IMR-90 (cell line): ENCODE measurements around the gene FMN2. TPM values are rescaled to one million over a fixed set of nuclear protein-coding genes. Genes with fewer than 3 reads are reported as not detected.

Experiments used
- ATAC-seq: fragments of 200-7000 bp; cut with Tn5 transposase; 2 replicates; pipeline ENCODE4 v1.9.1; 2020; ENCODE audit warnings: low read depth, mild to moderate bottlenecking, moderate library complexity
- BruUV-seq: library from RNA; stranded (reverse); fragments of 400-500 nt; replicated peaks from 2 replicates; lab custom pipeline; 2021; lab: Mats Ljungman, UMichigan
- CTCF ChIA-PET: fragments of 300-600 bp; formaldehyde crosslinking; extraction: SDS; loops from one replicate; lab custom pipeline; 2021; ENCODE audit warnings: antibody characterized with exemption; lab: Yijun Ruan, JAX
- POLR2A ChIA-PET: fragments of 300-600 bp; sonication (Branson Sonifier 250); formaldehyde crosslinking; loops from one replicate; lab custom pipeline; 2022; ENCODE audit warnings: antibody characterized with exemption; ENCODE audit not compliant: unreplicated experiment; lab: Charles Lee
- DNase-seq: peaks from one replicate; pipeline ENCODE4 v3.0.0; 2013
- H2AFZ ChIP-seq: replicated peaks from 2 replicates; pipeline ENCODE3; 2013; ENCODE audit warnings: low read length, mild to moderate bottlenecking; ENCODE audit not compliant: poor library complexity
- H2AK5ac ChIP-seq: 2 replicates; pipeline ENCODE4 v1.6.1; 2013; ENCODE audit warnings: low read depth, low read length, inconsistent platforms
- H2AK9ac ChIP-seq: replicated peaks from 2 replicates; pipeline ENCODE3; 2013; ENCODE audit warnings: mild to moderate bottlenecking, low read depth, low read length, moderate library complexity; ENCODE audit not compliant: poor library complexity
- H2BK120ac ChIP-seq: 2 replicates; pipeline ENCODE4 v1.6.1; 2013; ENCODE audit warnings: low read depth, low read length, inconsistent platforms
- H2BK15ac ChIP-seq: 3 replicates; pipeline ENCODE4 v1.6.1; 2013; ENCODE audit warnings: low read depth, low read length, inconsistent platforms
- H2BK20ac ChIP-seq: 2 replicates; pipeline ENCODE4 v1.6.1; 2013; ENCODE audit warnings: low read depth, mild to moderate bottlenecking, inconsistent platforms, low read length, moderate library complexity
- H2BK5ac ChIP-seq: 2 replicates; pipeline ENCODE4 v1.6.1; 2013; ENCODE audit warnings: mild to moderate bottlenecking, low read depth, low read length, inconsistent platforms; ENCODE audit not compliant: poor library complexity, severe bottlenecking
- H3K14ac ChIP-seq: replicated peaks from 2 replicates; pipeline ENCODE4 v1.6.1; 2013; ENCODE audit warnings: low read depth, low read length, inconsistent platforms
- H3K18ac ChIP-seq: 2 replicates; pipeline ENCODE4 v1.6.1; 2013; ENCODE audit warnings: low read depth, low read length, control low read depth
- H3K23ac ChIP-seq: 2 replicates; pipeline ENCODE4 v1.6.1; 2013; ENCODE audit warnings: low read depth, low read length, inconsistent platforms
- H3K27ac ChIP-seq: 2 replicates; pipeline ENCODE4 v1.5.1; 2013; ENCODE audit warnings: mild to moderate bottlenecking, control low read depth, low read length; ENCODE audit not compliant: insufficient read depth
- H3K27me3 ChIP-seq: 2 replicates; pipeline ENCODE4 v1.6.1; 2013; ENCODE audit warnings: low read length; ENCODE audit not compliant: control insufficient read depth, insufficient read depth
- H3K36me3 ChIP-seq: 2 replicates; pipeline ENCODE4 v1.6.1; 2013; ENCODE audit warnings: low read length, mixed read lengths; ENCODE audit not compliant: control insufficient read depth, insufficient read depth
- H3K4ac ChIP-seq: 2 replicates; pipeline ENCODE4 v1.6.1; 2013; ENCODE audit warnings: low read depth, low read length, inconsistent platforms
- H3K4me1 ChIP-seq: 2 replicates; pipeline ENCODE4 v1.6.1; 2013; ENCODE audit warnings: low read length, mixed read lengths; ENCODE audit not compliant: control insufficient read depth, insufficient read depth
- H3K4me2 ChIP-seq: 2 replicates; pipeline ENCODE4 v1.6.1; 2013; ENCODE audit warnings: low read depth, mild to moderate bottlenecking, control low read depth, low read length, moderate library complexity
- H3K4me3 ChIP-seq: 2 replicates; pipeline ENCODE4 v1.5.1; 2013; ENCODE audit warnings: low read depth, mild to moderate bottlenecking, control low read depth, low read length, moderate library complexity; ENCODE audit not compliant: insufficient read depth
- H3K56ac ChIP-seq: 2 replicates; pipeline ENCODE4 v1.6.1; 2013; ENCODE audit warnings: low read length, inconsistent platforms; ENCODE audit not compliant: insufficient read depth; ENCODE audit errors: extremely low read depth
- H3K79me1 ChIP-seq, 2 experiments: 2 replicates each; pipeline ENCODE4 v1.6.1; 2013; ENCODE audit warnings: low read length in 2 of 2, inconsistent platforms in 1 of 2, low read depth in 1 of 2
- H3K9ac ChIP-seq: 2 replicates; pipeline ENCODE4 v1.6.1; 2013; ENCODE audit warnings: low read depth, low read length, control low read depth
- H3K9me1 ChIP-seq: 2 replicates; pipeline ENCODE4 v1.6.1; 2013; ENCODE audit warnings: low read length, inconsistent platforms; ENCODE audit not compliant: insufficient read depth
- H3K9me3 ChIP-seq: 2 replicates; pipeline ENCODE4 v1.6.1; 2013; ENCODE audit warnings: low read length; ENCODE audit not compliant: control insufficient read depth, insufficient read depth
- H4K20me1 ChIP-seq: 2 replicates; pipeline ENCODE4 v1.6.1; 2013; ENCODE audit warnings: low read length, inconsistent platforms; ENCODE audit not compliant: insufficient read depth
- H4K5ac ChIP-seq: 2 replicates; pipeline ENCODE4 v1.6.1; 2013; ENCODE audit warnings: mild to moderate bottlenecking, low read depth, low read length, control low read depth
- H4K8ac ChIP-seq, 2 experiments: 2 replicates each; pipeline ENCODE4 v1.6.1; 2013; ENCODE audit warnings: low read depth in 2 of 2, low read length in 2 of 2, control low read depth in 1 of 2, inconsistent platforms in 1 of 2
- H4K91ac ChIP-seq: 2 replicates; pipeline ENCODE4 v1.6.1; 2013; ENCODE audit warnings: low read depth, low read length, inconsistent platforms; ENCODE audit not compliant: insufficient read depth
- BHLHE40 ChIP-seq: fragments of 150-350 bp; IDR thresholded peaks from 2 replicates; pipeline ENCODE4 v1.6.1; 2016; ENCODE audit warnings: mild to moderate bottlenecking, low read depth, low read length
- CEBPB ChIP-seq: IDR thresholded peaks from 2 replicates; pipeline ENCODE4 v1.6.1; 2012; ENCODE audit warnings: low read depth, low read length, improper control_type of control experiment
- CHD1 ChIP-seq: IDR thresholded peaks from 2 replicates; pipeline ENCODE4 v1.6.1; 2012; ENCODE audit warnings: low read depth, low read length, improper control_type of control experiment
- CTCF ChIP-seq: conservative IDR thresholded peaks from 2 replicates; pipeline ENCODE4 v1.5.1; 2012; ENCODE audit warnings: mild to moderate bottlenecking, low read depth, low read length, improper control_type of control experiment
- ELK1 ChIP-seq: fragments of 150-350 bp; IDR thresholded peaks from 2 replicates; pipeline ENCODE4 v1.6.1; 2016; ENCODE audit warnings: low read depth, mild to moderate bottlenecking, low read length, moderate library complexity, borderline replicate concordance
- FOS ChIP-seq: fragments of 150-350 bp; IDR thresholded peaks from 2 replicates; pipeline ENCODE4 v1.6.1; 2016; ENCODE audit warnings: low read depth, low read length
- MAZ ChIP-seq: IDR thresholded peaks from 2 replicates; pipeline ENCODE4 v1.6.1; 2012; ENCODE audit warnings: low read depth, mild to moderate bottlenecking, low read length, improper control_type of control experiment, moderate library complexity, borderline replicate concordance
- NFE2L2 ChIP-seq: fragments of 150-350 bp; IDR thresholded peaks from 2 replicates; pipeline ENCODE4 v1.6.1; 2016; ENCODE audit warnings: low read depth, mild to moderate bottlenecking, low read length
- RAD21 ChIP-seq: IDR thresholded peaks from 2 replicates; pipeline ENCODE4 v1.6.1; 2012; ENCODE audit warnings: low read length, improper control_type of control experiment
- RCOR1 ChIP-seq: IDR thresholded peaks from 2 replicates; pipeline ENCODE4 v1.6.1; 2012; ENCODE audit warnings: mild to moderate bottlenecking, low read length, improper control_type of control experiment; ENCODE audit not compliant: insufficient replicate concordance
- RFX5 ChIP-seq: IDR thresholded peaks from 2 replicates; pipeline ENCODE4 v1.8.0; 2012; ENCODE audit warnings: low read depth, mild to moderate bottlenecking, low read length, moderate library complexity
- USF2 ChIP-seq: fragments of 150-350 bp; IDR thresholded peaks from 2 replicates; pipeline ENCODE4 v1.6.1; 2017; ENCODE audit warnings: mild to moderate bottlenecking, antibody characterized with exemption, low read length, low read depth
- WGBS, 2 experiments: methylation state at CpG; one replicate each; pipeline versions ENCODE4 v1.1.5 to v1.1.7; 2013; ENCODE audit warnings: missing lambda C conversion rate in 2 of 2; ENCODE audit not compliant: insufficient read length in 1 of 2; ENCODE audit errors: extremely low coverage in 2 of 2; 5-methylcytosine and 5-hydroxymethylcytosine counted together
- dilution Hi-C: fragments of 300-500 bp; cut with HindIII; formaldehyde crosslinking; loops from one replicate; pipeline ENCODE4 v1.14.3; 2018; ENCODE audit warnings: low sequenced_read_pairs; ENCODE audit not compliant: unreplicated experiment
- in situ Hi-C: fragments of 300-500 bp; cut with MboI; formaldehyde crosslinking; loops from 3 replicates; pipeline ENCODE4 v1.14.3; 2019; ENCODE audit warnings: low sequenced_read_pairs, inconsistent platforms, mixed read lengths
- intact Hi-C: fragments of 100-400 bp; cut with micrococcal nuclease; formaldehyde crosslinking; loops from 2 replicates; pipeline ENCODE4 v1.10.0; 2022
- polyA plus RNA-seq, 3 experiments: library from polyadenylated mRNA; depleted of rRNA; stranded (reverse); fragments of >200 nt; gene quantifications; 2 replicates each; pipeline ENCODE4 v1.2.3, GENCODE V29; 2012; ENCODE audit warnings: low replicate concordance in 1 of 3
- total RNA-seq: library from RNA; depleted of rRNA; stranded (reverse); fragments of >200 nt; gene quantifications from 2 replicates; pipeline ENCODE4 v1.2.3, GENCODE V29; 2012

Gene FMN2
- total and polyA plus RNA-seq, 2 of the 4 experiments (the other 2 are of a cell fraction) = 29.0 to 35.8 TPM

- peaks cover 8% of the 10 kb centered on the region for H3K9me1 ChIP-seq
- H3K18ac ChIP-seq = no peak overlapping the region
- BruUV-seq = no TSS peak
- TF ChIP-seq NFE2L2 = no peak
- no peak for TF ChIP-seq CTCF
- no peak for TF ChIP-seq CHD1
- TF ChIP-seq CEBPB = no peak
- TF ChIP-seq BHLHE40 = no peak
- no peak for TF ChIP-seq ELK1
- no peak for TF ChIP-seq FOS
- no peak for TF ChIP-seq RAD21
- TF ChIP-seq USF2 = no peak
- no peak for TF ChIP-seq RCOR1
- no peak for TF ChIP-seq RFX5
- TF ChIP-seq MAZ = no peak
- H3K4ac ChIP-seq = no peak overlapping the region
- ATAC-seq (no peak; the same call in 1 of the 2 replicates), DNase-seq (no peak)
- H2AK9ac ChIP-seq = no peak overlapping the region
- H4K91ac ChIP-seq = no peak overlapping the region
- CTCF ChIA-PET = no interaction called here
- POLR2A ChIA-PET = no interaction called here
- peaks cover 41% of the 10 kb centered on the region for H4K20me1 ChIP-seq
- no peaks in the 10 kb centered on the region for H3K9me3 ChIP-seq
- intact Hi-C loops = no loop called here
- H3K27ac ChIP-seq = no peak overlapping the region
- H3K4me3 ChIP-seq = no peak overlapping the region
- H2BK5ac ChIP-seq = no peak overlapping the region
- no peak overlapping the region for H3K14ac ChIP-seq
- peaks cover 13% of the 10 kb centered on the region for H3K4me1 ChIP-seq
- H3K9ac ChIP-seq = no peak overlapping the region
- dilution Hi-C loops = no loop called here
- H2AK5ac ChIP-seq = no peak overlapping the region
- H2AFZ ChIP-seq = no peak overlapping the region
- no peak overlapping the region for H3K56ac ChIP-seq
- no peak overlapping the region for H4K5ac ChIP-seq
- H3K27me3 ChIP-seq = no peaks in the 10 kb centered on the region; the same call in 1 of the 2 replicates
- no peak overlapping the region for H2BK20ac ChIP-seq
- no peak overlapping the region for H3K23ac ChIP-seq
- peaks cover 23 to 41% of the 10 kb centered on the region in 2 experiments for H3K79me1 ChIP-seq
- in situ Hi-C loops = no loop called here
- peak overlapping the region; percentile 13; the same call in 1 of the 2 replicates for H3K4me2 ChIP-seq
- WGBS, 2 experiments = 100% methylated on average over 1 of the region's 2 CpGs; no CpG with 5 or more reads in 1 of the 2 experiments
- no peak overlapping the region for H4K8ac ChIP-seq
- no peak overlapping the region for H2BK120ac ChIP-seq
- H2BK15ac ChIP-seq = no peak overlapping the region
- no peaks in the 10 kb centered on the region for H3K36me3 ChIP-seq
Measured at GRCh38 chr1:240104672-240105071, 13.0 kb downstream of the FMN2 start.
